Astrocyte of the hippocampus (primary cell): ENCODE results near the gene ABLIM1.

Experiments used
- DNase-seq: peaks from one replicate; pipeline ENCODE4 v3.0.0; 2011; ENCODE audit warnings: low read depth, low spot score

Gene ABLIM1

GRCh38 chr10:114545819-114546218 lies 112.3 kb downstream of the ABLIM1 start:
- no peak for DNase-seq

GRCh38 chr10:114545071-114545470 lies 113.0 kb downstream of the ABLIM1 start:
- DNase-seq: peak; percentile 30

GRCh38 chr10:114544045-114544659 lies 113.9 kb downstream of the ABLIM1 start:
- no peak for DNase-seq

GRCh38 chr10:114543456-114543855 lies 114.6 kb downstream of the ABLIM1 start:
- DNase-seq: no peak

- DNase-seq: no peak
These were observed 115.7 kb downstream of the ABLIM1 start for GRCh38 chr10:114542373-114542772.

- DNase-seq: no peak
These were observed 116.3 kb downstream of the ABLIM1 start for GRCh38 chr10:114541797-114542160.

GRCh38 chr10:114541081-114541796 lies 116.8 kb downstream of the ABLIM1 start:
- peak; percentile 70 for DNase-seq

- DNase-seq: no peak
These were observed 117.8 kb downstream of the ABLIM1 start for GRCh38 chr10:114540236-114540635.

- DNase-seq: no peak
These were observed 118.5 kb downstream of the ABLIM1 start for GRCh38 chr10:114539623-114540022.

- DNase-seq: no peak
These were observed 119.7 kb downstream of the ABLIM1 start for GRCh38 chr10:114538181-114538906.

GRCh38 chr10:114537736-114538135 lies 120.3 kb downstream of the ABLIM1 start:
- no peak for DNase-seq

- DNase-seq: no peak
These were observed 123.5 kb downstream of the ABLIM1 start for GRCh38 chr10:114534571-114534981.

GRCh38 chr10:114532226-114532625 lies 125.8 kb downstream of the ABLIM1 start:
- DNase-seq: no peak

GRCh38 chr10:114526504-114527238 lies 131.4 kb downstream of the ABLIM1 start:
- peak; percentile 74 for DNase-seq

GRCh38 chr10:114526126-114526503 lies 132.0 kb downstream of the ABLIM1 start:
- peak; percentile 70 for DNase-seq

GRCh38 chr10:114525368-114525949 lies 132.6 kb downstream of the ABLIM1 start:
- peak; percentile 75 for DNase-seq

GRCh38 chr10:114523876-114524275 lies 134.2 kb downstream of the ABLIM1 start:
- no peak for DNase-seq

GRCh38 chr10:114521255-114521654 lies 136.8 kb downstream of the ABLIM1 start:
- DNase-seq: no peak

- peak; percentile 53 for DNase-seq
These were observed 137.6 kb downstream of the ABLIM1 start for GRCh38 chr10:114520453-114520852.

GRCh38 chr10:114519756-114520293 lies 138.2 kb downstream of the ABLIM1 start:
- DNase-seq: no peak

- DNase-seq: no peak
These were observed 138.8 kb downstream of the ABLIM1 start for GRCh38 chr10:114519306-114519669.
